ENCODE measurements around the gene CAPN5. TPM values are rescaled to one million over a fixed set of nuclear protein-coding genes. Genes with fewer than 3 reads are reported as not detected.

Gene CAPN5
- polyA plus RNA-seq, 3 donors = 0.28 to 0.83 (median 0.62) TPM

GRCh38 chr11:77121876-77122575 is 55.3 kb downstream of the CAPN5 start:
- DNase-seq = no peak
- intact Hi-C loops (cut with micrococcal nuclease) = loop anchor here in 1 of 2 donors (10.0 kb wide), 1 partner anchor 493 kb away; no protein-coding TSS in a partner anchor
- H3K27me3 Mint-ChIP-seq (ENCODE audit: low read depth in 3 of 3) = peaks cover 3 to 4% (median 3%) of the 10 kb centered on the region in 3 donors
- Histone ChIP-seq H3K36me3 (replicated peaks in 1 of 2; ENCODE audit: control insufficient read depth in 1 of 2, insufficient read depth in 2 of 2, low read length in 2 of 2) (no peaks in the 10 kb centered on the region), H3K27ac (ENCODE audit: low read depth in 1 of 2, low read length in 2 of 2) (no peak overlapping the region), H3K4me3 (replicated peaks in 1 of 3; ENCODE audit: low read depth in 2 of 3, low read length in 3 of 3) (no peak overlapping the region), H2AFZ (ENCODE audit: insufficient read depth, low read depth, low read length, poor library complexity, severe bottlenecking) (no peak overlapping the region), H3K4me2 (replicated peaks; ENCODE audit: extremely low read depth, low read length, poor library complexity, severe bottlenecking) (no peak overlapping the region), H3K79me2 (ENCODE audit: insufficient read depth, low read length) (no peaks in the 10 kb centered on the region), H3K27me3 (ENCODE audit: control insufficient read depth in 2 of 2, insufficient read depth in 2 of 2, low read length in 2 of 2) (no peaks in the 10 kb centered on the region), H3K4me1 (ENCODE audit: control insufficient read depth in 1 of 2, insufficient read depth in 2 of 2, low read length in 2 of 2) (peaks cover 3% of the 10 kb centered on the region in 2 donors), H4K20me1 (ENCODE audit: insufficient read depth, low read length) (no peaks in the 10 kb centered on the region), H3K9me3 (replicated peaks in 1 of 2; ENCODE audit: control insufficient read depth in 1 of 2, insufficient read depth in 1 of 2, low read length in 2 of 2) (no peaks in the 10 kb centered on the region), H3K9ac (ENCODE audit: insufficient read depth, low read length, poor library complexity, severe bottlenecking) (no peak overlapping the region)
- 92% methylated on average over 5 of the region's 8 CpGs for WGBS (ENCODE audit: insufficient coverage)
- H3K36me3 Mint-ChIP-seq = no peaks in the 10 kb centered on the region
- no peak for TF ChIP-seq CTCF (IDR thresholded peaks at IDR 0.05)
- peaks cover 5% of the 10 kb centered on the region for H3K4me1 Mint-ChIP-seq
- no peaks in the 10 kb centered on the region for H3K9me3 Mint-ChIP-seq
- H3K27ac Mint-ChIP-seq = no peak overlapping the region
- H3K4me3 Mint-ChIP-seq = no peak overlapping the region

DNA sequence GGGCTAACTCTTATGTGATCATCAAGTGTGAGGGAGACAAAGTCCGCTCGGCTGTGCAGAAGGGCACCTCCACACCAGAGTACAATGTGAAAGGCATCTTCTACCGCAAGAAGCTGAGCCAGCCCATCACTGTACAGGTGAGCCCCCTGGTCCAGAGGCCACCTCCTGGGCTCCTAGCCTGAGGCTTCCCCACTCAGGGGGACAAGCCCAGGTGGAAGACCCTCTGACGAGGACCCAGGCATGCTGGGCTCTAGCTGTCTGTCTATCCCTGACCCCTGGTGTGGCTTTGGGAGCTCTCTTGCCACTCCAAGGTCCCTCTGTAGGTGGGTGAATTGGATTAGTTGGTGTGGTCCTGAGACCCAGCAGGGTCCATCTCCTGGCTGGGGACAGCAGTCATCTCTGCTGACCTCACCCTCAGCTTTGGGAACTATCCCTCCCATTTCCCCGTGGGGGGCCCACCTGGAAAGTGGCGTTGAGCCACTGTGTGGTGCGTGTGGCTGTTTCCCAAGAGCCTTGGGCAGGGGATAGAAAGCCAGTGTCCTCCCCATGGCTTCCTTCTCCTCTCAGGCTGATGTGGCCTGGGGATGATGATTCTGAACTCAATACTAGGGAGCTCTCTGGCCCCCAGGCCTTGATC is 55.9 kb downstream of the CAPN5 start:
- DNase-seq = no peak
- Histone ChIP-seq H3K27ac (ENCODE audit: low read depth in 1 of 2, low read length in 2 of 2) (no peak overlapping the region), H3K79me2 (ENCODE audit: insufficient read depth, low read length) (no peaks in the 10 kb centered on the region), H4K20me1 (ENCODE audit: insufficient read depth, low read length) (no peaks in the 10 kb centered on the region), H3K9me3 (replicated peaks in 1 of 2; ENCODE audit: control insufficient read depth in 1 of 2, insufficient read depth in 1 of 2, low read length in 2 of 2) (no peaks in the 10 kb centered on the region), H3K27me3 (ENCODE audit: control insufficient read depth in 2 of 2, insufficient read depth in 2 of 2, low read length in 2 of 2) (peaks cover 0 to 4% of the 10 kb centered on the region in 2 donors), H3K36me3 (replicated peaks in 1 of 2; ENCODE audit: control insufficient read depth in 1 of 2, insufficient read depth in 2 of 2, low read length in 2 of 2) (no peaks in the 10 kb centered on the region), H2AFZ (ENCODE audit: insufficient read depth, low read depth, low read length, poor library complexity, severe bottlenecking) (no peak overlapping the region), H3K9ac (ENCODE audit: insufficient read depth, low read length, poor library complexity, severe bottlenecking) (no peak overlapping the region), H3K4me2 (replicated peaks; ENCODE audit: extremely low read depth, low read length, poor library complexity, severe bottlenecking) (no peak overlapping the region), H3K4me1 (ENCODE audit: control insufficient read depth in 1 of 2, insufficient read depth in 2 of 2, low read length in 2 of 2) (peaks cover 8 to 10% of the 10 kb centered on the region in 2 donors), H3K4me3 (replicated peaks in 1 of 3; ENCODE audit: low read depth in 2 of 3, low read length in 3 of 3) (no peak overlapping the region)
- intact Hi-C loops (cut with micrococcal nuclease) = loop anchor here in 1 of 2 donors (10.0 kb wide), 1 partner anchor 492 kb away; no protein-coding TSS in a partner anchor
- no peaks in the 10 kb centered on the region for H3K36me3 Mint-ChIP-seq
- TF ChIP-seq CTCF (IDR thresholded peaks at IDR 0.05) = no peak
- no peak overlapping the region for H3K4me3 Mint-ChIP-seq
- H3K4me1 Mint-ChIP-seq = peaks cover 9% of the 10 kb centered on the region
- H3K27me3 Mint-ChIP-seq (ENCODE audit: low read depth in 3 of 3) = peaks cover 4 to 8% (median 7%) of the 10 kb centered on the region in 3 donors
- no peaks in the 10 kb centered on the region for H3K9me3 Mint-ChIP-seq
- 93% methylated on average over 3 of the region's 7 CpGs for WGBS (ENCODE audit: insufficient coverage)
- H3K27ac Mint-ChIP-seq = no peak overlapping the region
